ENCODE results near the gene CORO2A. TPM values are rescaled to one million over a fixed set of nuclear protein-coding genes. Genes with fewer than 3 reads are reported as not detected.

The CORO2A gene
- total and polyA plus RNA-seq, 9 donors: 0.13 to 3.7 (median 1.2) TPM

DNA sequence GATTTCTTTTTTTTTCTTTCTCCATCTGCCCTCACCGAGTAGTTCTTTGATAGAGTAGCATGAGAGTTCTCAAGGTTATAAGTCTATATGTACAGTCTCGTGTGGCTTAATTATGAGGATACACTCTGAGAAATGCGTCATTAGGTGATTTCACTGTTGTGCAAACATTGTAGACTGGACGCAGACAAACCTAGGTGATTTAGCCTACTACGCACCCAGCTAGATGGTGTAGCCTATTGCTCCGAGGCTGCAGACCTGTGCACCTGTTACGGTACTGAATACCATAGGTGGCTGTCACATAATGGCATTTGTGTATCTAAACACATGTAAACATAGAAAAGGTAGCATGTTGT, 26.9 kb upstream of the CORO2A start:
- Histone ChIP-seq H3K27me3 (no peaks in the 10 kb centered on the region), H3K4me1 (ENCODE audit: insufficient read depth) (no peaks in the 10 kb centered on the region), H3K9me3 (no peaks in the 10 kb centered on the region), H3K27ac (no peak overlapping the region), H3K36me3 (no peaks in the 10 kb centered on the region), H3K4me3 (no peak overlapping the region)
- 81 to 85% (median 82%) methylated on average over 7 of the region's 7 CpGs for WGBS, 3 donors
- intact Hi-C loops (cut with DNase I): no loop called here
- TF ChIP-seq, protein P1, sequence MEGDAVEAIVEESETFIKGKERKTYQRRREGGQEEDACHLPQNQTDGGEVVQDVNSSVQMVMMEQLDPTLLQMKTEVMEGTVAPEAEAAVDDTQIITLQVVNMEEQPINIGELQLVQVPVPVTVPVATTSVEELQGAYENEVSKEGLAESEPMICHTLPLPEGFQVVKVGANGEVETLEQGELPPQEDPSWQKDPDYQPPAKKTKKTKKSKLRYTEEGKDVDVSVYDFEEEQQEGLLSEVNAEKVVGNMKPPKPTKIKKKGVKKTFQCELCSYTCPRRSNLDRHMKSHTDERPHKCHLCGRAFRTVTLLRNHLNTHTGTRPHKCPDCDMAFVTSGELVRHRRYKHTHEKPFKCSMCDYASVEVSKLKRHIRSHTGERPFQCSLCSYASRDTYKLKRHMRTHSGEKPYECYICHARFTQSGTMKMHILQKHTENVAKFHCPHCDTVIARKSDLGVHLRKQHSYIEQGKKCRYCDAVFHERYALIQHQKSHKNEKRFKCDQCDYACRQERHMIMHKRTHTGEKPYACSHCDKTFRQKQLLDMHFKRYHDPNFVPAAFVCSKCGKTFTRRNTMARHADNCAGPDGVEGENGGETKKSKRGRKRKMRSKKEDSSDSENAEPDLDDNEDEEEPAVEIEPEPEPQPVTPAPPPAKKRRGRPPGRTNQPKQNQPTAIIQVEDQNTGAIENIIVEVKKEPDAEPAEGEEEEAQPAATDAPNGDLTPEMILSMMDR (IDR thresholded peaks at IDR 0.05): no peak
- no peak for TF ChIP-seq POLR2A (IDR thresholded peaks at IDR 0.05)
- TF ChIP-seq EP300 (IDR thresholded peaks at IDR 0.05): no peak
- DNase-seq: no peak

DNA sequence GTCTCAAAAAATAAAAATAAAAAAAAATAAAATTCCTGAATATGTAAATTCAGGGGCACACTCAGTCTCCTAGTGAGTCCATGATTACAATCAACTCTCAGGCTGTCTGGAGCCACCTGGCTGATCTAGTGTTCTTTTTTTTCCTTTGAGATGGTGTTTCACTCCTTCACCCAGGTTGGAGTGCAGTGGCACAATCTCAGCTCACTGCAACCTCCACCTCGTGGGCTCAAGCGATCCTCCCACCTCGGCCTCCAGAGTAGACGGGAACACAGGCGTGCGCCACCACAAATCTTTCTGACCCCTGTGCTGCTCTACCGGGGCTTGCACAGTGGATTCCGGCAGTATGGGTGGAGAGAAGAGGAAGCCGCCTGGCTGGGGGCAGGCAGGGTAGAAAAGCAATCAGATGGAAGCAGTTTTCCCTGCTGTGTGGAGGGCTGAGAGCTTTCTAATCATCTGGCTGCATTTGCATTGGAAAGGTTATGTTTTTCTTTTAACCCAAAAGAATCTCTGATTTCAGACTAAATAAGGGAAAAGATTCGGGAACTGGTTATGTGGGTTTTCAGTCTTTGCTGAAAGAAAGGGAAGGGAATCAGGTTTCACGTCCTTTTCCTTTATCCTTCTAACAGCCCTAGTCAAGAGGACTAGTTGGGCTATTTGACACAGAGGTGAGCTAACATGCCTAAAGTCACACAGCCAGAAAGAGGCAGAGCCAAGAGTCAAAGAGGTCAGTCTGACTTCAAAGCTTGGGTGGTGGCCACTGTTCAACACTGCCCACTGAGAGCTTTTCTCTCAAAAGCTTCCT, 26.3 kb upstream of the CORO2A start:
- Histone ChIP-seq H3K27me3 (no peaks in the 10 kb centered on the region), H3K36me3 (no peaks in the 10 kb centered on the region), H3K4me3 (no peak overlapping the region), H3K4me1 (ENCODE audit: insufficient read depth) (no peaks in the 10 kb centered on the region), H3K27ac (no peak overlapping the region), H3K9me3 (no peaks in the 10 kb centered on the region)
- no peak for TF ChIP-seq EP300 (IDR thresholded peaks at IDR 0.05)
- TF ChIP-seq, protein P1 (IDR thresholded peaks at IDR 0.05): no peak
- TF ChIP-seq POLR2A (IDR thresholded peaks at IDR 0.05): no peak
- WGBS, 3 donors: 76 to 79% (median 77%) methylated on average over 11 of the region's 11 CpGs
- DNase-seq: no peak
- intact Hi-C loops (cut with DNase I): no loop called here

DNA sequence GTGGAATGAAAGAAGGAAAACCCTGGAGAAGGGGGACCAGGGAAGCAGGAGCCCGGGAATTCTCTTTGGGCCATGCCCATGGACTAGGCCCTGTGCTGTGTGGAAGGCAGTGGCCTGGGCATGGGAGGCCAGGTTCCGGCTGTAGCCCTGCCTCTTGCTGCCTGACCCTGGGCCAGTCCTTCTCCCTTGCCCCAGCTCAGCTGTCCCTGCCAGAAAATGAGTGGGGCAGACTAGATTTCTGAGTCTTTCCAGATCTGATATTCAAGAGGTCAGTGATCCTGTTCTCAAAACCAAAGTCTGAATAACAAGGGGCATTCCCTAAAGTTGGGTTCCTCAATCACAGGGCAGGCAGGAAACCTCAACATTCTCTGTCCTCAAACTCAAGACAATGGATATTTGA, 24.8 kb upstream of the CORO2A start:
- H3K27me3 ChIP-seq: no peaks in the 10 kb centered on the region
- H3K36me3 ChIP-seq: no peaks in the 10 kb centered on the region
- no peaks in the 10 kb centered on the region for H3K9me3 ChIP-seq
- H3K4me1 ChIP-seq (ENCODE audit: insufficient read depth): no peaks in the 10 kb centered on the region
- H3K4me3 ChIP-seq: no peak overlapping the region
- TF ChIP-seq POLR2A (IDR thresholded peaks at IDR 0.05): no peak
- no peak for TF ChIP-seq EP300 (IDR thresholded peaks at IDR 0.05)
- TF ChIP-seq, protein P1 (IDR thresholded peaks at IDR 0.05): no peak
- WGBS, 3 donors: 92 to 100% (median 97%) methylated on average over 2 of the region's 2 CpGs
- intact Hi-C loops (cut with DNase I): no loop called here
- no peak for DNase-seq
- no peak overlapping the region for H3K27ac ChIP-seq

DNA sequence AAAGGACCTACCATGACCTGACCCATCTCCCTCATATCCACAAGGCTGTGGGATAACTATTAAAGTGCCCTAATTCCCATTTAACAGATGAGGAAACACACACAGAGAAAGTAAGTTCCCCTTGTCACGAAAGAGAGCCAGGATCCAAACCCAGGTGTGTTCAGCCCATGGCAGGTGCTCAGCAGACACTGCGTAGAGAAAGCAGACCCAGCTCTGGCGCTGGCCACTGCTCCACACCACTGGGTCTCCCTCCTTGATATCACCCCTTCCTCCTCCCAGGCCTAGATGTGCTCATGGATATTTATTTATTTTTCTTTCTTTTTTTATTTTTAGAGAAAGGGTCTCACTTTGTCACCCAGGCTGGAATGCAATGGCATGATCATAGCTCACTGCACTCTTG, 24.0 kb upstream of the CORO2A start:
- TF ChIP-seq EP300 (IDR thresholded peaks at IDR 0.05) (no peak), POLR2A (IDR thresholded peaks at IDR 0.05) (no peak)
- TF ChIP-seq, protein P1 (IDR thresholded peaks at IDR 0.05): no peak
- Histone ChIP-seq H3K9me3 (no peaks in the 10 kb centered on the region), H3K4me1 (ENCODE audit: insufficient read depth) (no peaks in the 10 kb centered on the region), H3K27me3 (no peaks in the 10 kb centered on the region), H3K36me3 (no peaks in the 10 kb centered on the region), H3K27ac (no peak overlapping the region), H3K4me3 (no peak overlapping the region)
- intact Hi-C loops (cut with DNase I): no loop called here
- WGBS, 3 donors: 93 to 99% (median 93%) methylated on average over 3 of the region's 3 CpGs
- no peak for DNase-seq

Measured in ovary (tissue), 9 donors.